ENCODE results near the gene APBA1.

The APBA1 gene

DNA sequence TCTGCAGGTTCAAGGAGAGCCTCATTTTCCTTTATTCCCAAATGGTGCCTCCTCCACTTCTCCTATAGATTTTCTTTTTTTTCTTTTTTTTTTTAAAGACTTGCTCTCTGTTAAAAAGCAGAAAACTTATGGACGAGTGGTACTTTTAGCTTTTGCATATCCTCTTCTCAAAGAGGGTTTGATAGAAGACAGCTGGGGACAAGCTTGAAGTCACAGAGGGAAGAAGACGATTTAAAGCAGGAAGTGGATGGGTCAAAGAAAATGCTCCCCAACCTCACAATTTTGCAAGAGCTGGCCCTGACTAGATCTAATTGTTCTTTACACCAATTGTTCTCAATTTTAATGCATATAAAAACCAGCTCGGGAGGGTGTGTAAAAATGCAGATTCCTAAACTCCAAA lies 48.9 kb downstream of the APBA1 start:
- Histone ChIP-seq H3K9ac (ENCODE audit: low read depth, low read length) (no peak overlapping the region), H3K36me3 (ENCODE audit: insufficient read depth, low read length) (no peaks in the 10 kb centered on the region), H3K4me1 (ENCODE audit: control insufficient read depth, insufficient read depth, low read length) (no peaks in the 10 kb centered on the region), H3K4me2 (ENCODE audit: low read length) (no peak overlapping the region), H3K9me3 (replicated peaks; ENCODE audit: low read length) (no peaks in the 10 kb centered on the region), H3K4me3 (ENCODE audit: low read length) (no peak overlapping the region), H3K27me3 (ENCODE audit: control insufficient read depth, insufficient read depth, low read length) (no peaks in the 10 kb centered on the region)

DNA sequence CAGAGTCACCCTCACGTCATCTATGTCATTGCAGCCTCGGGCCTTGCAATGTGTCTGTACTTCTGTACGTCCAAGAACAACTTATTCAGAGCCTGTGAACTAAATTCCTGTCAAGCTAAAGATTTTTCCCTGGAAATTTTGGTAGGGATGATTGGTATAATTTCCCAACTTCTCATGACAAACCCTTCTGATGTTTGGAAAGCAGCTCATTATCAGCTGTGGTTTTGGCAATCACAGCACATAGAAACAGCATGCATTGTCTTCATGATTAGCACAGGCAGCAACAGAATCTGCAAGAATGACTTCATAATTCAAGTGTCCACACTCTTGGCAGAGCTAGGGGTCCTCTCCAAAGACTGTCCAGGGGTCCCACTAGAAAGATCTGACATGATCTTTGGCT lies 49.5 kb downstream of the APBA1 start:
- Histone ChIP-seq H3K4me1 (ENCODE audit: control insufficient read depth, insufficient read depth, low read length) (no peaks in the 10 kb centered on the region), H3K9me3 (replicated peaks; ENCODE audit: low read length) (no peaks in the 10 kb centered on the region), H3K4me2 (ENCODE audit: low read length) (no peak overlapping the region), H3K36me3 (ENCODE audit: insufficient read depth, low read length) (no peaks in the 10 kb centered on the region), H3K9ac (ENCODE audit: low read depth, low read length) (no peak overlapping the region), H3K27me3 (ENCODE audit: control insufficient read depth, insufficient read depth, low read length) (no peaks in the 10 kb centered on the region), H3K4me3 (ENCODE audit: low read length) (no peak overlapping the region)

DNA sequence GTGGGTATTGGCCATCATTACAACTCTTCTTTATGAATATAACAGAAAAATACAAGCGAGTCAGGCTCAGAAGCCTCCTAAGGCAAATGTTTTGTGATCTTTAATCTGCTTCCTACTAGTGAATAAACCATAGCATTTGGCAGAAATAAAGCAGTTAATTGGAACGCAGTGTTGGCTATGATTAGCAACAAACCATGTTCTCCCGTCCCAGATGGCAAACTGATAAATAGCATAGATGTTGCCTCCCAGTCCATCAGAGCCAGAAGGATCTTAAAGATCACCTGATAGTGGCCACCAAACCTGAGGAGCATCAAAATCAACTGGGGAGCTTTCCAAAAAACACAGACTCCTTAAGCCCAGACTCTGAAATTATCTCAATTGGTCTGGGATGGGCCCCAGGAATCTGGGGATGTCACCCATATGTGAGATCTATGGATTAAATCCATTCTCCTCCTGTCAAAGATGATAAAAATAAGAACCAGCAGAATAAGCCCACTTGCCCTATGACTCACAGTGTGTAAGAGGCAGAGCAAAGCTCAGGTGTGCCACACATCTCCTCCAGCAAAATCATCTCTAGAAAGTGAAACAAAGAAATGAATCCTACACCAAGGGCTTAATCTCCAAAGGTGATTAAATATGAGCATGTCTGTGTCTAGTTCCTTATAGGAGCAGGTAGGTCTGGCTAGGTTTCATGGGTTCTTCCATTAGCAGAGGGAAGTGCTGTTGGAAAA lies 50.3 kb downstream of the APBA1 start:
- Histone ChIP-seq H3K27me3 (ENCODE audit: control insufficient read depth, insufficient read depth, low read length) (no peaks in the 10 kb centered on the region), H3K36me3 (ENCODE audit: insufficient read depth, low read length) (no peaks in the 10 kb centered on the region), H3K9ac (ENCODE audit: low read depth, low read length) (no peak overlapping the region), H3K4me3 (ENCODE audit: low read length) (no peak overlapping the region), H3K4me2 (ENCODE audit: low read length) (no peak overlapping the region), H3K9me3 (replicated peaks; ENCODE audit: low read length) (no peaks in the 10 kb centered on the region), H3K4me1 (ENCODE audit: control insufficient read depth, insufficient read depth, low read length) (no peaks in the 10 kb centered on the region)

DNA sequence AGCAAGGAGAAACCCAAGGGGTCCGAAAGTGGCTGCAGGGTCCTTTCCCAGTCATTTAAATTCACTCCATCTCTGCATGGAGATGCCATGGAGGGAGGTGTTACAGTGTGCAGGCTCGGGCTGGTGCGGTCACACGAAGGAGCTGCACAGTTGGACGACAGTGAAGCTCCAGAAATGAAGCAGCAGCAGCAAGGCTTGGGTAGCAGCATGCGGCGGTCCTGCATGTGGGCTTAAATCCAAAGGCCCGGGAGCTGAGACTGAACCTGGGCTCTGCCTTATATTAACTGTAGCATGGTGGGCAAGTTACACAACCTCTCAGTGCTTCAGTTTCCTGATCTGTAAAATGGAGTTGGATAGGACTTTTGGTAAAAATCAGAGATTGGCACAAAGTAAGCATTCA lies 51.4 kb downstream of the APBA1 start:
- Histone ChIP-seq H3K36me3 (ENCODE audit: insufficient read depth, low read length) (no peaks in the 10 kb centered on the region), H3K27me3 (ENCODE audit: control insufficient read depth, insufficient read depth, low read length) (no peaks in the 10 kb centered on the region), H3K4me1 (ENCODE audit: control insufficient read depth, insufficient read depth, low read length) (no peaks in the 10 kb centered on the region), H3K4me2 (ENCODE audit: low read length) (no peak overlapping the region), H3K9me3 (replicated peaks; ENCODE audit: low read length) (no peaks in the 10 kb centered on the region), H3K9ac (ENCODE audit: low read depth, low read length) (no peak overlapping the region), H3K4me3 (ENCODE audit: low read length) (no peak overlapping the region)

DNA sequence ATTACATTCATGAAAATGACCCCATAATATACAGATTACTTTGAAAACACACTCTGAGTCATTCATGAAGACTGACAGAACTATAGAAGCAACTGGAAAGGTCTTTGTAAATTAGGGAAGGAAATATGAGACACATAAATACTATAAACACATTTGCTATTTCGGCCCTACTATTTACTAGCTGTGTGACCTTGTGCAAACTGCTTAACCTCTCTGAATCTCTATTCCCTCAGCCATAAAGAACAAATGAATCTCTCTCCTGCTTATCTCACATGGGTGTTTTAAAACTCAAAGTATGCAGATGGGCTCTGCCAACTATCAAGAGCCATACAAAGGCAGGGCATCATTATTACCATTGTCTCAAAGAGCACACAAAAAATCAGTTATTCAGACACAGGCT lies 52.9 kb downstream of the APBA1 start:
- Histone ChIP-seq H3K9ac (ENCODE audit: low read depth, low read length) (no peak overlapping the region), H3K9me3 (replicated peaks; ENCODE audit: low read length) (no peaks in the 10 kb centered on the region), H3K4me2 (ENCODE audit: low read length) (no peak overlapping the region), H3K36me3 (ENCODE audit: insufficient read depth, low read length) (no peaks in the 10 kb centered on the region), H3K27me3 (ENCODE audit: control insufficient read depth, insufficient read depth, low read length) (no peaks in the 10 kb centered on the region), H3K4me1 (ENCODE audit: control insufficient read depth, insufficient read depth, low read length) (no peaks in the 10 kb centered on the region), H3K4me3 (ENCODE audit: low read length) (no peak overlapping the region)

DNA sequence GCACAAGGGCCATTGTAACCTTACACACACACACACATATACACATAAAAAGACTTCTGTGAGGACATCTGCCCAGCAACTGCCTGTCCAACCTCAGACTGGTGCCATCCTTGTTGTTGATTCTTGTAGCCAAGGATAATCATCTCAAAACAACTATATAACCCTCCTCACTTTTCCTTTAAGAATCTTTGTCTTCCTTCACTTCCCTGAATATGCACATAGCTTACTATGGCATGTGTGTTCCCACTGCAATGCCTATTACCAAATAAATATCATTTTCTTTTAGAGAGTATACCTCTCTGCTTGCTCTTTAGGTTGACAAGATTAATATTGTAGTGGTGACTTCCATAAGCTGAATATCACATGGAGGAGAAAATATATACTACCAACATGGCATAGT lies 55.2 kb downstream of the APBA1 start:
- H3K36me3 ChIP-seq (ENCODE audit: insufficient read depth, low read length) = no peaks in the 10 kb centered on the region
- H3K4me2 ChIP-seq (ENCODE audit: low read length) = no peak overlapping the region
- no peak overlapping the region for H3K4me3 ChIP-seq (ENCODE audit: low read length)
- no peaks in the 10 kb centered on the region for H3K4me1 ChIP-seq (ENCODE audit: control insufficient read depth, insufficient read depth, low read length)
- H3K9me3 ChIP-seq (replicated peaks; ENCODE audit: low read length) = no peaks in the 10 kb centered on the region
- H3K27me3 ChIP-seq (ENCODE audit: control insufficient read depth, insufficient read depth, low read length) = no peaks in the 10 kb centered on the region
- no peak overlapping the region for H3K9ac ChIP-seq (ENCODE audit: low read depth, low read length)

DNA sequence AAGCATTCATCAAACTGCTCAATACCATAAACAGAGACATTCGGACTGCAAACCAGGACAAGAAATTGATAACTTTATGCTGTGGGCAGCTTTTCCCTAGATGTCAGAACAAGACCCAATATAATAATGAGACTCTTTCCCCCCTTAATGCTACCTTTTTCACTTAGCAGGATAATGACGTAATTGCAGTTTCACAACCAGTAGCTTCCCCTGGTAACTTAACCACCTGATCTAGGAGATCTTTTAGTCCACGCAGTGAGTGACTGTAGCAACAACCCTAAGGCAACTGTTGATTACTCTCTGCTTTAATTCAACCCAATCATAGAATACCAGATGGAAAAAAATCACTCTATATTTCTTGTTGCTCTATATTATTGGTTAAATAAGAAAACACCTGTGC lies 56.3 kb downstream of the APBA1 start:
- H3K9ac ChIP-seq (ENCODE audit: low read depth, low read length) = no peak overlapping the region
- no peaks in the 10 kb centered on the region for H3K9me3 ChIP-seq (replicated peaks; ENCODE audit: low read length)
- H3K4me1 ChIP-seq (ENCODE audit: control insufficient read depth, insufficient read depth, low read length) = no peaks in the 10 kb centered on the region
- H3K4me2 ChIP-seq (ENCODE audit: low read length) = no peak overlapping the region
- no peak overlapping the region for H3K4me3 ChIP-seq (ENCODE audit: low read length)
- H3K36me3 ChIP-seq (ENCODE audit: insufficient read depth, low read length) = no peaks in the 10 kb centered on the region
- no peaks in the 10 kb centered on the region for H3K27me3 ChIP-seq (ENCODE audit: control insufficient read depth, insufficient read depth, low read length)

DNA sequence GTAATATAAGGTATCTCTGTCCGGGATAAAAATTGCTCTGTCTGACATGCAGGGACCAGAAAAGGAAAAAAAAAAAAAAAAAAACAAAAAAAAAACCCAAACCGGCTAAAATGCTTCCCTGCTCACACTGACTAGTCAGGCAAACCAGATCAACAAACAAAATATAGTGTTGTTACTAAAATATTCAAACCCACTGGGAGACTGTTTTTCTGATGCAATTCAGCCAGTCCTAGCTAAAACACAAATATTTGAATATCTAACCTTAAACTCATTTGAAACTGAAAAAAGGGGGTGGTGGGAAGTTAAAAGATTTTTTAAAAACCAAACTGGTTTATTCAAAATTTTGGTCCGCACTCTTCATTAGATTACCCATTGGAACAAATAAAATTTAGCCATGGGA lies 61.0 kb downstream of the APBA1 start:
- no peak overlapping the region for H3K4me3 ChIP-seq (ENCODE audit: low read length)
- no peak overlapping the region for H3K4me2 ChIP-seq (ENCODE audit: low read length)
- no peaks in the 10 kb centered on the region for H3K27me3 ChIP-seq (ENCODE audit: control insufficient read depth, insufficient read depth, low read length)
- no peaks in the 10 kb centered on the region for H3K36me3 ChIP-seq (ENCODE audit: insufficient read depth, low read length)
- no peaks in the 10 kb centered on the region for H3K4me1 ChIP-seq (ENCODE audit: control insufficient read depth, insufficient read depth, low read length)
- no peaks in the 10 kb centered on the region for H3K9me3 ChIP-seq (replicated peaks; ENCODE audit: low read length)
- no peak overlapping the region for H3K9ac ChIP-seq (ENCODE audit: low read depth, low read length)

DNA sequence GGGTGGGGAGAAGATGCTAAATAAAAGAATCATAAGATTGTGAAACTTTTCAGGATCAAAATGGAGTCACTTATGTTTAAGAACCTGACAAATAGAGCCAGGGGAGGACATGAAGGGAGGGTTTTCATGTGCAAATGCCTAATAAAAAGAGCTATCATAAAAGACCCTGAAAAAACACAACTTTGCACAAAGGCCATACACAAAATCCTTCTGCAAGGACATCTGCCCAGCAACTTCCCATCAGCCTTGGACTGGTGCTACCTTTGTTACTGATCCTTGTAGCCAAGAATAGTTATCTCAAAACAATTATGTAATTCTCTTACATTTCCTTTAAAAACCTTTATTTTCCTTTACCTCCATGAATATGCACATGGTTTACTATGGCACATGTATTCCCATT lies 63.0 kb downstream of the APBA1 start:
- Histone ChIP-seq H3K27me3 (ENCODE audit: control insufficient read depth, insufficient read depth, low read length) (no peaks in the 10 kb centered on the region), H3K4me2 (ENCODE audit: low read length) (no peak overlapping the region), H3K4me1 (ENCODE audit: control insufficient read depth, insufficient read depth, low read length) (peaks cover 7% of the 10 kb centered on the region), H3K9me3 (replicated peaks; ENCODE audit: low read length) (no peaks in the 10 kb centered on the region), H3K9ac (ENCODE audit: low read depth, low read length) (no peak overlapping the region), H3K4me3 (ENCODE audit: low read length) (no peak overlapping the region), H3K36me3 (ENCODE audit: insufficient read depth, low read length) (no peaks in the 10 kb centered on the region)

DNA sequence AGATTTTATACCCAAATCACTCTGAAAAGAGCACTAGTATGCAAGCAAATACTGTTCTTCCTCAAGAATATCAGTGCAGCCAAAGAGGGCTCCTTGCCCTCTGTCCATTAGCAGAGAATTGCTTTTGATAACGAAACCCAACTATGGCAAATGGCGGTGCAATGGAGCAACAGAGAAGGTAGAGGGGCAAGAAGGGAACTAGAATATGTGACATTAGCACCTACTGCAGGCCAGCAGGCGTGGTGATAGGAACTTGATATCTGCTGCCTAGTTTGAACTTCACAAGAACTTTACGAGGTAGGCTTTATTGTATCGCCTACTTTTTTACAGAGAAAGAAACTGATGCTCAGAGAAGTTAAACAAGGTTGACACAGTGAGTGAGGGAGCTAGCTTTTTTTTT lies 66.1 kb downstream of the APBA1 start:
- H3K27me3 ChIP-seq (ENCODE audit: control insufficient read depth, insufficient read depth, low read length) = no peaks in the 10 kb centered on the region
- no peaks in the 10 kb centered on the region for H3K36me3 ChIP-seq (ENCODE audit: insufficient read depth, low read length)
- H3K4me2 ChIP-seq (ENCODE audit: low read length) = no peak overlapping the region
- H3K9ac ChIP-seq (ENCODE audit: low read depth, low read length) = no peak overlapping the region
- no peak overlapping the region for H3K4me3 ChIP-seq (ENCODE audit: low read length)
- H3K9me3 ChIP-seq (replicated peaks; ENCODE audit: low read length) = no peaks in the 10 kb centered on the region
- peaks cover 7% of the 10 kb centered on the region for H3K4me1 ChIP-seq (ENCODE audit: control insufficient read depth, insufficient read depth, low read length)

DNA sequence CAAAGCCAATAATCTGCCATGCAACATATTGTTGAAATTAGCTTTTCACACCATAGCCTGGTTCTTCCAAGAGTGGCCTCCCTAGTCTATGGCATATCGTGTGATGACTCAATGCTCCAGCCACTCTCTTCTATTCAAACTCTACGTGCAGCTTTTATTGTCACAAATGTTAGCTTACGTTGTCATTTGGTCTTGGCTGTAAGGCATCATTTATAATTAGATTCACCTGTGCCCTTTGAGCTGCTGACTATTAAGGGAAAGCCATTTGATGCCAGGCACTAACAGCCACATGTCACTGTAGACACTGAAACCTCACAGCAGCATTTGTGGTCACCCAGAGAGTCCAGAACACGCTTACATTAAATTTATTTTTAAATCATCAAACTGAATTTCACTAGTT lies 66.8 kb downstream of the APBA1 start:
- Histone ChIP-seq H3K36me3 (ENCODE audit: insufficient read depth, low read length) (no peaks in the 10 kb centered on the region), H3K27me3 (ENCODE audit: control insufficient read depth, insufficient read depth, low read length) (no peaks in the 10 kb centered on the region), H3K9ac (ENCODE audit: low read depth, low read length) (no peak overlapping the region), H3K4me3 (ENCODE audit: low read length) (no peak overlapping the region), H3K4me1 (ENCODE audit: control insufficient read depth, insufficient read depth, low read length) (peaks cover 7% of the 10 kb centered on the region), H3K9me3 (replicated peaks; ENCODE audit: low read length) (no peaks in the 10 kb centered on the region), H3K4me2 (ENCODE audit: low read length) (no peak overlapping the region)

DNA sequence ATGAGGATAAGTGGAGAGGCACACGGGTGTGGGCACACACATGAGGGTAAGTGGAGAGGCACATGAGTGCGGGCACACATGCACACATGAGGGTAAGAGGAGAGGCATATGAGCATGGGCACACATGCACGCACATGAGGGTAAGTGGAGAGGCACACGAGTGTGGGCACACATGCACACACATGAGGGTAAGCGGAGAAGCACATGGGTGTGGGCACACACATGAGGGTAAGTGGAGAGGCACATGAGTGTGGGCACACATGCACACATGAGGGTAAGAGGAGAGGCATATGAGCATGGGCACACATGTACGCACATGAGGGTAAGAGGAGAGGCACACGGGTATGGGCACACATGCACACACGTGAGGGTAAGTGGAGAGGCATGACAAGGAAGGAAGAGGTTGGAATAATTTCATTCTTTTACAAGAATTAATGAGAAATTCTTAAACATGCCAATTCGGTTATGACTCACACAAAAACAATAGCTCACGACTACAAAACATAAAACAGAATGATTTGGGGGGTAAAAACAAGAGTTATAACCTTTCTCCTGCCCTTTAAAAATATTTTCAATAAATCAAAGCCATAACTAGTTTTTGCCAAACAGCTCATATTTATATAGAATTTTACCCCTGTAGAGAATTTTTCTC lies 67.5 kb downstream of the APBA1 start:
- Histone ChIP-seq H3K9me3 (replicated peaks; ENCODE audit: low read length) (no peaks in the 10 kb centered on the region), H3K4me3 (ENCODE audit: low read length) (no peak overlapping the region), H3K4me2 (ENCODE audit: low read length) (no peak overlapping the region), H3K9ac (ENCODE audit: low read depth, low read length) (no peak overlapping the region), H3K27me3 (ENCODE audit: control insufficient read depth, insufficient read depth, low read length) (no peaks in the 10 kb centered on the region), H3K4me1 (ENCODE audit: control insufficient read depth, insufficient read depth, low read length) (peaks cover 7% of the 10 kb centered on the region), H3K36me3 (ENCODE audit: insufficient read depth, low read length) (no peaks in the 10 kb centered on the region)

Measured in skeletal muscle satellite cell (primary cell).